Kidney tubule cell (primary cell): ENCODE results near the gene NR1D1.

ENCODE experiments used
- DNase-seq: peaks from one replicate; pipeline ENCODE4 v3.0.0-alpha.2; 2018; ENCODE audit warnings: low spot score

NR1D1 gene

DNA sequence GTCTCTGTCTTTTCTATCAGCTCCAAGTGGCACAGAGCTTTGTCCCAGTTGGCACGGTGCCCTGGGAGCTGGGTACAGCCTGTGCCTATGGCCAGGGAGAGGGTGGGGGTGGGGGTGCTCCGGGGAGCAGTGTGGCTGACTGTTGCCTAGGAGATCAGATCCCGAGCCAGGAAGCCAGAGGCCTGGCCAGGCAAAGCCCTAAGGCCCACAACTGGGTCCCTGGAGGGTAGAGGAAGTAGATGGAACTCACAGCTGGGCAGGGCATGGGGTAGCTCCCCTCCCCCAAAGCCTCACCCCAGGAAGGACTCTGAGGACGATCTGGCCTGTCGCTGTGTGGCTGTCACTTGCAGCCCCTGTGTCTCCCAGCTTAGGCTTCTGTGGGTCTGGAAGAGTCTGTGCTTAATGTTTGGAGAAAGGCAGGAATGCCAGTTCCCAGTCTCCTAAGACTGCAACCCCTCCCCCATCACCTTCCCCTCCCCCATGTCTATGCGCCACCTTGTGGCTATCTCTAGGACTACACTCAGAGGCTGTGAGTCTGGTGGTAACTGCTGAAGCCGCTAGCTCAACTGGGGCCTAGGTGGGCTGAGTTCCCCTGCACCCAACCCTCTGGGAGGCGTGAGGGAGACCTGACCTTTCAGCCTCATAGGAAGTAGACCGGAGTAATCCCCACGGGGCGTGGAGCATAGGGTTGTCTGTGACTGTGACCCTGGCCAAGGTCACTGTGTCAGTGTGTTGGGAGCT, 25.0 kb downstream of the NR1D1 start:
- peak; percentile 52 for DNase-seq

DNA sequence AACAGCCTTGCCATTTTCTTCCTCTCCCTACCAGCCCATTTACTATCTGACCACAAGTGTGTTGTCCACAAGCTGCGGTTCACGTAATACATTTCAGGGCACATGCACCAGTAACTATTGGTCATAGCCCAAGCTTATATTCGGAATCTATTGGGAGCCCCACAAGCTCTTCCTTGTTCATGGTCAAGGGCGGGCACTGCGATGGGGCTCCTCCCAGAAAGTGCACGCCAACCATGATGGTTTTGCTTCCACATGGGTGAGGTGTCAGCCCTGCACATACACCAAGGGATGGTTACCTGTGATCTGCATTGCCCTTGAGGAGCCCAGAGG, 25.6 kb downstream of the NR1D1 start:
- DNase-seq = peak; percentile 45

DNA sequence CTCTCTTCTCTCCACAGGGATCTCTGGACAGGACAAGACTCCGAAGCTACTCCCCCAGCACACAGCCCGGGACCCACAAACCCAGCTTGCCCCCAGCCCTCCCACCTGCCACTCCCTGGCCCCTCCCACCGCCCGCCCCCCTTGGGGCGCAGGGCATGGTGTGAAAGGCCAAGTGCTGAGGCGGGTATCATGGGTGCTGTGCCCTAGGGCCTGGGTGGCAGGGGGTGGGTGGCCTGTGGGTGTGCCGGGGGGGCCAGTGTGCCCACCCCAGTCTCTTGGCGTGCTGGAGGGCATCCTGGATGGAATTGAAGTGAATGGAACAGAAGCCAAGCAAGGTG, 26.2 kb downstream of the NR1D1 start:
- DNase-seq = no peak

DNA sequence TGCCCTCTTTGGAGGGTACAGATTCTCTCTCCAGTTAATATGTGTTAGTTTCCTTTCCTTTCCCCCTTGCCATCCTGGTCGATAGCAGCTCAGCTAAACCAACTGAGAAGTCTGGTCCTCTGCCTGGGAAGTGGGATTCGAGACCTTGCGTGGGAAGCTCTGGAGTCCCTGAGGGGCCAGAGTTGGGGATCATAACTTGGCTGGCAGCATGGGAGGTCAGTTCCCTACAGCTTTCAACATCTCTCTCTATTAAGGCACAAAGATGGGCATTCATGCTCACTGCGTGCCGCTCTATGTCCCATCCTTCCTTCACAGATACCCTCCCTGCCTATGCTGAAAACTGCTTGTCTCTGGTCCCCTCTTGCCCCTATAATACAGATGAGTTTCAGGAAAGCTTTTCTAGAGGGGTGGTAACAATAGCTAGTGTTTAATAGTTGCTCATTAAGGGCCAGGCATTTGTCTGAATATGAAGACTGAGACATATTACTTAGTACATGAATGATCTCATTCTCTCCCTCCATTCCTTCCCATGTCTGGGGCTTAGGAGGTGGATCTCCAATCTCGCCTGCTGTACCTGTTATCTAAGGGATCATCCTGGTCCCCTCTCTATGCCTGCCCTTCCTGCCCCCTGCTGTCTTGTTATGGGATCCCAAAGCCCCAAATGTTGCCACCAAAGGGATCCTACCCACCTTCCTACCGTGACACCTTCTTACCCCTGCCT, 26.8 kb downstream of the NR1D1 start:
- no peak for DNase-seq

DNA sequence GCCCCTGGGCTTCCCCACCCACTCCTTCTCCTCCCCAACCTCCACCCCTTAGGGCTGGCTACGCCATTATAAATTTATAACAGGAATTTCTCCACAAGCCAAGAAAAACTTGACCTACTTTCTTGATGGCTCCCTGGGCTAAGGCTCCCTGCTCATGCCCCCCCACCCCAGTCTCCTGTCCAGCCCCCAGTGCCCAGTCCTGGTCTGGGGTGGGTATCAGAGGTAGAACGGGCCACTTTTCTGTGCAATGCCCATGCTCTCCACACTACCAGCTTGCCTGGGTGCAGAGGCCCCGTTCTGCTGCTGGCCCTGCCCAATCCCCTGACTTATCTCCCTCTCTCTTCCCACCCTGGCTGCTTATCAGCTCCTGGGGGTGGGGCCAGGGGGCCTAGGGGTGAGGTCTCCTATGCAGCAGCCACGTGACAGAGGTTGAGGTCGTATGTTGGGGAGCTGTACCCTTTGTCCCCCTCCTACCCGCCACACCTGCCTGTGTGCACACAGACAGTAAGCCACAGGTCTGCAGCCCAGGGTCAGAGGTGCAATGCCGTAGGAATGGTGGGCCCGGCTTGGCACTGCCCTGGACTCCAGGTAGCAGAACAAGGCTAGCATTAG, 27.5 kb downstream of the NR1D1 start:
- no peak for DNase-seq

DNA sequence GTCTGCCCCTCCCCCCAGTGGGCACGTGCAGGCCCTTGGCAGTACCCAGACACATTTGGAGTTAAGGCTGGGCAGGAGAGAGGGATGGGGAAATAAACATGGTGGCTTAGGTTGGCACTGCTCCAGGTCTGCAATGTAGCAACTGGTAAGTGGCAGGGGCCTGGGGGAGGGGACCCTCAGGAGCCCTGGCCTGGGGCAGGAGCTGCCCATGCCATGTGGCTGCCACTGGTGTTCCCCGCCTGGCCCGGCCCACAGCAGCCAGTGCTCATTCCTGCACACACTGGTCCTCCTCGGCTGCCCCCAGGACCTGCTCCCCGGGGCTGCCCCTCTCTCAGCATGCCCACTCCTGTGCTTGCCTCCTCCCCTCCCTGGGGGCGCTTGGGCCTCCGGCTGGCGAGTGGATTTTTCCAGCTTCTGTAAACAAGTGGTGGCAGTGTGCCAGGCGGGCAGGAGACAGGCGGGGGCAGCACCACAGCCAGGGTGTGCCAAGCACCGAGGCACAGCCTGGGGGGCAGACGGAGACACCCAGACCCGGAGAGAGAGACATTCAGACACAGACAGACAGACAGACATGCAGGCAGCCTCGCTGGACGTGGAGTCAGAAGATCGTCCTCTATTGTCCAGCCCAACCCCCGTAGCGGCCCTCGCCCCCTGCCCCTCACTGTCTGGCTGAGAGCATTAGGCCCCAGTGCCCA, 28.2 kb downstream of the NR1D1 start:
- peak; percentile 22 for DNase-seq

DNA sequence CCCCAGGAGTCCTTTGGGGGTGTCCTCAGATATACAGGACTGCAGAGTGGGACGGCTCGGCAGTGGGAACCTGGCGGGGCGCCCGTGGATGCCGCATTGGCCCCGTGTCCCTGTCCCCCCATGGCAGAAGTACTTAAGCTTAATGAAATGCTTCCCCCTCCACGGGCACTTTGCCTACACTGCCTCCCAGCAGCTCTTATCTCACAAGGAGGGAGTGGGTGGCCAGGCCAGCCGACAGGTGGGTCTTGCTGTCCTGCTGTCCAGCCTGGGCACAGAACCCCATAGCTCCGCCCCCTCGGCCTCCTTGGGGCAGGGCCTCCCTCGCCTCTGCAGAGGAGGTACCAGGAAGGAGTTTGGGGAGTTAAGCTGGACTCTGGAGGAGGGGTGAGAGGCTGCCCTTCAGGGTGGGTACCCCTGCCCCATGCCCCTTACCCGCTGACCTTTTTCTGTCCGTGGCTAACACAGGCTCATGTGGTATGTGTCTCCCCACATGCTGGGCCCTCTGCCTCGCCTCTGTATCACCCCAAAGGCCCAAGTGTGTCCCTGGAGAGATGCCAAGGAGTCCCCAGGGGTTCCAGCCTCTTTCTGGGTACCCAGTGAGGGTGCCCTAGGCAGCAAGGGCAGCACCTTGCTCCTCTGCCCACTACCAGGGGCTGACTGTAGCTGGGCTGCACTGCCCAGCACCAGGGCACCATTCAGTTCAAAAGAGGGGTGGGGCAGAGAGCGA, 28.9 kb downstream of the NR1D1 start:
- peak; percentile 25 for DNase-seq

DNA sequence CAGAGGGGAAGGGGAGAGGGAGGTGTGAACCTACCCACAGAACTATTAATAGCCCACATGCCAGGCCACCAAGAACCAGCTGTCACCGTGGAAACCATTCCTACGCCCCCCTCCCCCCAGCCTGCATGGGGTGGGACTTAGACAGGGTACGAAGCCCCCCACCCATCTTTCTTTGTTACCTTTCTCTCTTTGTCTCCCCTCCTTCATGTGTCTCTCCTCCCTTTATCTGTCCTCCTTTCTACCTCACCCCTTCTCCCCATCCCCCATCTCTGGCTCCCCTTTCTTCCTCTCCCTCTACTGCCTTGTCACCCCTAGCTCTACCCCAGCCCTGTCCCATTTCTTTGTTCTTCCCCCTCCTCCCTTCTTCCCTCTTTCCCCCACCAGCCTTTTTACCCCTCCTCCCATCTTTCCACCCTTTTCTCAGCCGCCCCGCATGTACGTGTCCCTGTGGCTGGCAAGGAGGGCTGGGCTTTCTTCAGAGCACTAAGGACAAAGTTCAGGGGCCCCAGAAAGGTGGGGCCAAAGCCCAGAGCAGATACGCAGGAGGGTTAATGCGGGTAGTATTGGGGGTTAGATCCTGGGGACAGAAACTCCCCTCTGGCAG, 29.6 kb downstream of the NR1D1 start:
- DNase-seq = no peak

DNA sequence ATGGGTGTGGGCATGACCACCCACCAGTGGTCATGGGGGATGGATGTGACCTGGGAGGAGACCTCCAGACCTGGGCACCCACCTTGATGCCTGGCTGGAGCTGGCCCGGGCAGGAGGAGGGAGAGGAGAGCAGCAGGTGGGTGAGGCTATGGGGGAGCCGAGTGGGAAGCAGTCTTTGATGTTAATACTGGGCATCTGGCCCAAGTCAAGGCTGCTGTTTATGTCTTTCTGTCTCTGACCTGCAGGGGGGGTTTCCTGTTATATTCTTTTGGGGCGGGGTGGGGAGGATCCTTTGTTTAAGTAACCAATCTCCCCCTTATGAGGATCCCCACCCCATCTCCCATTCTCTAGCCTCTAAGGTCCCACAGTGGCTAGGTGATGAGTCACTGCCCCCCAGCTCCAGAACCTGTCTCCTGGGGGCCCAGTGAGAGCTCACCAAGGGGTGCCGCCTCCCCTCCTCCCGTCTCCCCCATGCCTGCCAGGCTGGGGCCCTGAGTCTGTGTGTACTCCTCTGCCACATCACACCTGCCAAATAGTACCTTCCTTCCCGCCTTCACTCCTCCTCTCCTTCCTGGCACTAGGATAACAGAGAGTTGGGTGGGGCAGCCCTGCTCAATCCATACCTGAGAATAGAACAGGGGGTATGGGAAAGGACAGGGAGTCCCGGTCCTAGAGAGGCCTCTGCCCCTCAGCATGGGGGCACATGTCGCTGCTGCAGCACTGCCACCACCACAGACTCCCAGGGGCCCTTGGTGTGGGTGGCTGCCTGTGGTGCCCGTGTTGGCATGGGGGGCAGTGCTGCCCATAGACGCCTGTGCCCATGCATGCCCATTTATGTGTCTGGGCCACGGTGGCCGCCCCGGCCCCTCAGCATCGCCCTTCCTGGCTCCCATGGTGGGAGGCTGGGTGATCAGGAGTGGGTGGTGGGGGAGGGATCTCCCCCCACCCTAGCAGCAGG, 30.4 kb downstream of the NR1D1 start:
- DNase-seq = no peak

DNA sequence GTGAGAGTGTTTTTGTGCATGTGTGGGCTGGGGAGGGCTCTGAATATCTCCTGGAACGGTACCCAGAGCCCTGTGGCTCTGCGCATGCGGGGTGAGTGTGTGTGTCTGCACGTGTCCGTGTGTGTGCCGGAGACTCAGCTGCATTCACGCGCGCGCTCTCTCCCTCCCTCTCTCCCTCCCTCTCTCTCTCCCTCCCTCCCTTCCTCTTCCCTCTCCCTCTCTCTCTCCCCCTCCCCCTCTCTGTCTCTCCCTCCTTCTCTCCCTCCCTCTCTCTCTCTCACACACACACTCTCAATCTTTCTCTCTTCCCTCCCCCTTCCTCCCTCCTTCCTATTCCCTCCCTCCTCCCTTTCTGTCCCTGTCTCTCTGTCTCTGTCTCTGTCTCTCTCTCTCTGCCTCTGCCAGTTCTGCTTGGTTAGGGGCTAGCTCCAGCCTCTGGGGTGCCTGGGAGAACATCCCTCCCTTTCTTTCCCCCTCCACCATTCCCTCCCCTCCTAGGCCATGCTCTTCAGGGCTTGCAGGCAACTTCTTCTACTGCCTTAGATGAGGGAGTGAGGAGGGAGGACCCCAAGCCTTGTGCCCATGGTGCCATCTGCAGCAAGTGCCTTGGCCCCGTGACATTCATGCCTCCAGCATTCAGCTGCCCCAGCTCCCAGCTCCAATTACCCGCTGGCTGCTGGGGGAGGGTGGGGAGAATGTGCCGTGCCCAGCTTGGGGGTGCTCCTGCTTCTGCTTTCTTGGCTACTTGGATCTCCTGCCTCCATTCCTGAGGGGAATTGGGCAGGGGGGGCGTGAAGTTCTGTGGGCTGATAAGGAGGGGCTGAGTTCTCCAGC, 31.3 kb downstream of the NR1D1 start:
- DNase-seq = peak; percentile 56

DNA sequence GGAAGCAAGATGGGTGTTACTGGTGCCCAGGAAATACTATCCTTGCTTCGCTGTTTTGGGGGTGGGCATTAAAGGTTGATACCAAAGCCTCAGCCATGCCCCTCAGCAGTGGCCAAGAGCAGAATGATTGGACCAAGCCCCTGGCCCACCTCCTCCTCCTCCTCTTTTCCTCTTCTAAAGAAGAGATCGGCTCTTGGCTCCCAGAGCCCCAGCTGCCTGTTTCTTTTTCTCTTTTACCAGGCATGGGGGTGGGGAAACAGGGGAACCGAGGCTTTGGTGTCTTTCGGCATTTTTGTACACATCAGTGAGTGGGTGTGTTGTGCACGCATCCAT, 31.8 kb downstream of the NR1D1 start:
- no peak for DNase-seq

DNA sequence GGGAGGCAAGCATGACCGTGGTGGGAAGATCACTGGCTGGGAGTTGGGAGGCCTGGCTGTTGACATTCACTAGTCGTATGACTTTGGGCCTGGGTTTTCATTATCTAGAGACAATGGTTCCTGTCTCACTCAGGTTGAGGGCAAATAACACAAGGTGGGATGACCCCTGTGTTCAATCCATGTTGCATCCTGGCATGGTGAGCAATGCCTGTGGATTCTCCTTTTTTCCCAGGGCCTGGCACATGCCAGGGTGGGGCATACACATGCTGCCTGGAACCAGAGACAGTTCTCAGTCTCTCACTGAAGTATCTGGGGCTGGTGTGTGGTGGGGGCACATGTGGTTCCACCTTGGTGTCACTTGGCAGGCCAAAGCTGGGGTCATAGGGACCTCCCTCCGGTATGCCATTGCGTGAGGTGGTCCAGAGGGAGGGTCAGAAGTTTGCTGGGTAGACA, 32.2 kb downstream of the NR1D1 start:
- peak; percentile 33 for DNase-seq

DNA sequence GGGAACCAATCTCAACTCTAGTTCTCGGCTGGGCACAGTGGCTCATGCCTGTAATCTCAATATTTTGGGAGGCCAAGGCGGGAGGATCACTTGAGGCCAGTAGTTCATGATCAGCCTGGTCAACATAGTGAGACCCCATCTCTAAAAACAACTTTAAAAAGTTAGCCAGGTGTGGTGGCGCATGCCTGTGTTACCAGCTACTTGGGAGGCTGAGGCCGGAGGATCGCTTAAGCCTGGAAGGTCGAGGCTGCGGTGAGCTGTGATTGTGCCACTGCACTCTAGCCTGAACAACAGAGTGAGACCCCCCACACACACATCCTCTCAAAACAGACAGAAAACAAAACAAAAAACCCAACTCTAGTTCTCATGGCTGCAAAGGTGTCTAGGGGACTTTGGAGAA, 32.7 kb downstream of the NR1D1 start:
- DNase-seq = no peak

DNA sequence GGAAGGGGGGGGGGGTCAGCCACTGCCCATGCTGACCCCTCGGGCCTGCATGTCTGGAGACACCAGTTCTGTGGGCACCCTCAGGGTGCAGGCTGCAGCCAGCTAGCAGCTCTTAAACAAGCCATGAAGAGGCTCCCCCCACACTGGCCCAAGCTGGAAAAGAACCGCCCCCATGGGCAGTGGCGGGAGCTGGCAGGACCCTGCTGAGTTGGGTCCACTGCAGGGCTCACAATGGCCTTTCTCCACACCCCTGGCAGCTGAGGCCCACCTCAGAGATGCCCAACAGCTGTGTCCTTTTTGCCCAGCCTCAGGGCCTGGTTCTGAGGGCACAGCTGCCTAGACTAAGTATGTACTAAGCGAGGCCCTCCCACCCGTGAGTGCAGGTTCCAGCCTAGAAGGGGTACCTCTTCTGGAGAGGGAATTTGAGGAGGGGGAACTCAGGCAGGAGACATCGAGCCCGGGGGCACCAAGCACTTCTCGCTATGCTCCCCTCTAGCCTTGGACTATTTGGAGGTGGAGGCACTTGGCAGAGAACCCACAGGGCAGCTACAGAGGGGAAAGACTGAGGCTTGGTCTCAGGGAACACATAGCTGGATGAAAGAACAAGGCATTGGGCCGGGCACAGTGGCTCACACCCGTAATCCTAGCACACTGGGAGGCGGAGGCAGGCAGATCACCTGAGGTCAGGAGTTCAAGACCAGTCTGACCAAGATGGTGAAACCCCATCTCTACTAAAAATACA, 34.4 kb downstream of the NR1D1 start:
- DNase-seq = no peak

DNA sequence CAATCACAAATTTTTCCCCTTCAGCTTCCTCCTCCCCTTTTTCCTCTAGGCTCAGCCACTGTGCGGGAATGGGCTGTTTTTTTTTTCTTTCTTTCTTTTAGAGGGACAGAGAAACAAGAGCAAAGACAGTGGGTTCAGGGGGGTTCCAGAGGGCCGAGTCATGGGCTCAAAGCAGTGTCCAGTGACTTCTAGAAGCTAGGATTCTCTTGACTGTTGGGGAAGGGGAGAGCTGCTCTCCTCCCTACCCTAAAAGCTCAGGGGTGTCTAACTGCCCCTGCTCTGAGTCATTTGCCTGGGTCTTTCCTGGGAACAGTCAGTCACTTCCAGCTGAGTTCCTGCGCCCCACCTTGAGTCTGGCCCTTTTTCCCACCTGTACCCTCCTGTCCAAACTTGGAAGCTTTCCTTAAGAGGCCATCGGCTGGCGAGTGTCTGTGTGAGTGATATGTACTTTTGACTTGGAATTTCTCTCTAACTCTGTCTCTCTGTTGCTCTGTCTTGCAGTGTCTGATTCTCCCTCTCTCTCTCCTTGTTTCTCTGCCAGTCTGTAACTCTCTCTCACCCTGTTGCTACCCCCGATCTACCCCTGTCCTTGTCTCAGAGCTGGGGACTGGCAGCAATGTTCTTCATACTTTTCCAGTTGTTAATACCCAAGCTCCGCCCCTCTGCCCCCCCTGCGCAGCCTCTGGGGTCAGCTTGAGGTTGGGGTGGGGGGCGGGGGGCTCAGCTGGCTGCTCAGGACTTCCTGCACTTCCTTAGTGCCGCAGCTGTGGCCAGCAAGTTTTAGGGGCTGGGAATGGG, 35.2 kb downstream of the NR1D1 start:
- DNase-seq = peak; percentile 41

DNA sequence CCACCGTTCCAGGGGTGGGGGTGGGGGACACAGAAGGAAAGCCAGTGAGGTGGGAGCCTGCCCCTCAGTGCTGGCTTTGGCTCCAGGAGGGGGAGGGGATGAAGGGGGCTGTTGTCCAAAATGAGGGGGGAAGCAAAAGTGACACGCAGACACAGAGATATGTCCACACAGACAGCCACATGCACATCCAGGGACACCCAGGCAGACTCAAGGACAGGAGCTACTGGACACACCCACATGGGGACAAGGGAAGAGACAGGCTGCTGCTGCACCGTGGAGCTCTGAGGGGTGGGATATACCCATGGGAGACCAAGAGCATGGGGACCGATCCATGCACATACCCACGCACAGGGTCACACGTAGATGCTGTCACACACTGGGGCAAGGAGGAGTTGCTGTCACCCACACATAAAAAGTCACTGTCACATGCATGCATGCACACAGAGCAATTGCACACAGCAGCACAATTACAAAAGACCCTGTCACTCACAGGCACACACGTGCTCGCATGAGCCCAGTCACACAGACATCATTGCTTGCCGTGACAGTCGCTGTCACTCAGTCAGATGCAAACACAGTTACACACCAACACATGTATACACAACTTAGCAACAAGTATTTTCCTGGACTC, 36.4 kb downstream of the NR1D1 start:
- no peak for DNase-seq

DNA sequence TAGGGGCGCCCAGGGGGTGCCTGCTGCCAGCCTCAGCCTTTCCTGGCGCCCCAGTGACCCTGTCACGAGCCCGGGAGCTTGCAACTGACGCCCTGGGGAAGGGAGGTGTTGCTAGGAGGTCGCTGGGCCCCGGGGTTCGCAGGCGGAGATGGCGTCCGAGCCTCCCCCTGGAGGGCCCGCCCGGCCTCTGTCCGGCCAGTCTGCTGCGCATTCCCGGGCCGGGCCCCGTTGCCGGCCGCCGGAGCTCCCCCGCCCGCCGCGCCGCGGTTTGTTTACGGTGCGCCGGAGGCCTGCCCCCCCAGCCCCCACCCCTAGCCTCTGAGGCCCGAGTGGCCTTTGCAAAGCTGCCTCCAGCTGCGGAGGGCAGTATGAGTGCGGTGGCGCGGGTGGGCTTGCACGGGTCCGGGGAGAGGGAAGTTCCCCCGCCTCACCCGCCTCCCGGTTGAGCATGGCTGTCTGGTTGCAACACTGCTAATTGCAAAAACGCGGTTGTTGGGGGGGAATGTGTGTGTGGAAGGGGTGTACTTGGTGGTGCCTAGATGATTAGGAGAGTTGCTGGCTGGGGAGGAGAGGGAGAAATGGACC, 37.1 kb downstream of the NR1D1 start:
- no peak for DNase-seq
